A673 (cell line): ENCODE results near the gene ACTL7A. TPM values are rescaled to one million over a fixed set of nuclear protein-coding genes. Genes with fewer than 3 reads are reported as not detected.

Experiments used
- BruUV-seq: library from RNA; stranded (reverse); fragments of 400-500 nt; replicated peaks from 2 replicates; lab custom pipeline; 2021; lab: Mats Ljungman, UMichigan
- CTCF ChIA-PET: fragments of 300-600 bp; sonication (Branson Sonifier 250); formaldehyde crosslinking; loops from one replicate; lab custom pipeline; 2022; ENCODE audit warnings: antibody characterized with exemption; lab: Charles Lee
- POLR2A ChIA-PET: fragments of 300-600 bp; sonication (Branson Sonifier 250); formaldehyde crosslinking; loops from one replicate; lab custom pipeline; 2022; ENCODE audit warnings: antibody characterized with exemption; ENCODE audit not compliant: low non-redundant PET; lab: Charles Lee
- DNase-seq: peaks from one replicate; pipeline ENCODE4 v3.0.0-alpha.2; 2015; ENCODE audit warnings: low spot score
- H3K27ac ChIP-seq: fragments of 200-600 bp; sonication (generic); 2 replicates; pipeline ENCODE4 v1.5.1; 2016; ENCODE audit warnings: mixed run types, low read depth, mild to moderate bottlenecking, mixed read lengths, antibody characterized with exemption, low read length; ENCODE audit not compliant: poor library complexity, severe bottlenecking
- H3K27me3 ChIP-seq: fragments of 200-600 bp; sonication (generic); replicated peaks from 2 replicates; pipeline ENCODE4 v1.6.1; 2017; ENCODE audit warnings: mixed run types, low read depth, mild to moderate bottlenecking, mixed read lengths, antibody characterized with exemption, low read length; ENCODE audit not compliant: insufficient read depth, poor library complexity
- H3K36me3 ChIP-seq: fragments of 200-600 bp; sonication (generic); 2 replicates; pipeline ENCODE4 v1.6.1; 2016; ENCODE audit warnings: mixed run types, mild to moderate bottlenecking, mixed read lengths, antibody characterized with exemption, low read length; ENCODE audit not compliant: insufficient read depth, poor library complexity, severe bottlenecking
- H3K4me1 ChIP-seq: fragments of 200-600 bp; sonication (generic); 2 replicates; pipeline ENCODE4 v1.6.1; 2017; ENCODE audit warnings: mixed run types, mild to moderate bottlenecking, mixed read lengths, antibody characterized with exemption, low read length; ENCODE audit not compliant: insufficient read depth, poor library complexity, severe bottlenecking
- H3K4me3 ChIP-seq: fragments of 200-600 bp; sonication (generic); 2 replicates; pipeline ENCODE4 v1.5.1; 2016; ENCODE audit warnings: low read depth, mixed run types, mild to moderate bottlenecking, mixed read lengths, low read length; ENCODE audit not compliant: poor library complexity, severe bottlenecking
- H3K9me3 ChIP-seq: fragments of 200-600 bp; sonication (generic); 2 replicates; pipeline ENCODE4 v1.6.1; 2016; ENCODE audit warnings: mixed run types, low read depth, mild to moderate bottlenecking, mixed read lengths, antibody characterized with exemption, low read length; ENCODE audit not compliant: poor library complexity, severe bottlenecking
- EZH2 ChIP-seq: fragments of 200-600 bp; sonication (generic); IDR thresholded peaks from 2 replicates; pipeline ENCODE4 v1.6.1; 2017; ENCODE audit warnings: borderline replicate concordance, low read depth, mild to moderate bottlenecking, mixed read lengths, antibody characterized with exemption, low read length; ENCODE audit not compliant: poor library complexity, severe bottlenecking
- intact Hi-C: fragments of 100-400 bp; cut with micrococcal nuclease; formaldehyde crosslinking; loops from one replicate; pipeline ENCODE4 v1.10.0; 2022; ENCODE audit not compliant: unreplicated experiment
- total RNA-seq: library from RNA; stranded (reverse); gene quantifications from 2 replicates; pipeline ENCODE4 v1.2.3, GENCODE V29; 2021
- TF ChIP-seq, protein P1 (sequence below): fragments of 300-800, 200-600 bp; sonication (generic); conservative IDR thresholded peaks from 2 replicates; pipeline ENCODE4 v1.5.1; 2017; ENCODE audit warnings: low read depth, mild to moderate bottlenecking, antibody characterized with exemption, low read length, moderate library complexity, mixed read lengths

ACTL7A gene
- total RNA-seq, 1 experiment from 2014 or later = not detected

DNA sequence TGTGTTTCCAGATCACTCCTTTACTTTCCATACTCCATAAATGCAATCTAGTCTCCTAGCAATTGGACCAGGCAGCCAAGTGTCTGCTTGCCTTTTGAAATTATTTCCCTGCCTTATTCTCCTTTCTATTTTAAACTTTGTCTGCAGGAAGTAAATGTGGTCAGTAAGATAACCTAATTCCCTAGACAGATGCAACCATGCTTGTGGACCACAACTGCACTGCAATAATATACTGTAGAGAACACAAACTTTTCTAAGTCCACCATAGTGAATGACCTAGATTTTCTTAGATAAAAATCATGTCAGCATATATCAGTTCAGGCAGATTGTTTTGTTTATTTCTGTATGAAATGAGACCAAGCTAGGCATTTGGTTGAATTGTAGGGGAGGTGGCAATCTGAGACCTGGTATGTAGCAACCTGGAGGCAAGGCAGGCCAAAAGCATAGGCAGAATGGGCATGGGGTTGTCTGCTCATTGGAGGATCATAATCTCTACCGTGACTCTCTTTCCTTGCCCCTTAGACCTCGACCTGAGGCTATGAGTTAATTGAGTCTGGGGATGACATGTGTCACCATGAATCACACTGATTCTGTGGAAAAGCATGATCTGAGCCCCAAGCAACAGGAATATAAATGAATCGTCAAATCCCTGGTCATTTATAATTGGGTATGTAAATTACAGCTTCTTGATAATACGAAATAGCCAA, 27.0 kb upstream of the ACTL7A start:
- CTCF ChIA-PET = no interaction called here
- POLR2A ChIA-PET = no interaction called here
- no peaks in the 10 kb centered on the region for H3K9me3 ChIP-seq
- no peak for TF ChIP-seq EZH2
- TF ChIP-seq, protein P1, sequence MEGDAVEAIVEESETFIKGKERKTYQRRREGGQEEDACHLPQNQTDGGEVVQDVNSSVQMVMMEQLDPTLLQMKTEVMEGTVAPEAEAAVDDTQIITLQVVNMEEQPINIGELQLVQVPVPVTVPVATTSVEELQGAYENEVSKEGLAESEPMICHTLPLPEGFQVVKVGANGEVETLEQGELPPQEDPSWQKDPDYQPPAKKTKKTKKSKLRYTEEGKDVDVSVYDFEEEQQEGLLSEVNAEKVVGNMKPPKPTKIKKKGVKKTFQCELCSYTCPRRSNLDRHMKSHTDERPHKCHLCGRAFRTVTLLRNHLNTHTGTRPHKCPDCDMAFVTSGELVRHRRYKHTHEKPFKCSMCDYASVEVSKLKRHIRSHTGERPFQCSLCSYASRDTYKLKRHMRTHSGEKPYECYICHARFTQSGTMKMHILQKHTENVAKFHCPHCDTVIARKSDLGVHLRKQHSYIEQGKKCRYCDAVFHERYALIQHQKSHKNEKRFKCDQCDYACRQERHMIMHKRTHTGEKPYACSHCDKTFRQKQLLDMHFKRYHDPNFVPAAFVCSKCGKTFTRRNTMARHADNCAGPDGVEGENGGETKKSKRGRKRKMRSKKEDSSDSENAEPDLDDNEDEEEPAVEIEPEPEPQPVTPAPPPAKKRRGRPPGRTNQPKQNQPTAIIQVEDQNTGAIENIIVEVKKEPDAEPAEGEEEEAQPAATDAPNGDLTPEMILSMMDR = no peak
- no peak overlapping the region for H3K27ac ChIP-seq
- H3K27me3 ChIP-seq = no peaks in the 10 kb centered on the region
- H3K4me3 ChIP-seq = no peak overlapping the region
- H3K36me3 ChIP-seq = no peaks in the 10 kb centered on the region
- H3K4me1 ChIP-seq = no peaks in the 10 kb centered on the region
- intact Hi-C loops = no loop called here
- no peak for DNase-seq
- no TSS peak for BruUV-seq

DNA sequence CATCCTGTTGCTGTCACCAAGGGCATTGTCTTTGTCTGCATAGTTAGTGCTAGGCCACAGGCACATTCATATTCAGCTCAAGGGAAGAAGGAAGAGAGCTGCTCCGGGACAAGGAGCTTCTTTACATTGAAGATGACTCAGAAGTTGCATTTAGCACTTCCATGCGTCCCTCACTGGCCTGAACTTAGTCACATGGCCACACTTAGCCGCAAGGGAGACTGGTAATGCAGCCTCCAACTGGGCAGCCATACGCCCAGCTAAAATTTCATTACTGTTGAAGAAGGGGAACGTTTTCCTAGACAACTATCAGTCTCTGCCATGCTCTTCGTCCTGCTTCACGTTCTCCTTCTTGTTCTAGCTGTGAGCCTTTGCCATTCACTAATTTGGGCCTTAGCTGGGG, 26.2 kb upstream of the ACTL7A start:
- TF ChIP-seq, protein P1 = no peak
- TF ChIP-seq EZH2 = no peak
- H3K4me1 ChIP-seq = no peaks in the 10 kb centered on the region
- H3K4me3 ChIP-seq = no peak overlapping the region
- CTCF ChIA-PET = interaction anchor here (0.6 kb wide), 1 partner anchor 399 kb away, joined by 3 read pairs; no protein-coding TSS in a partner anchor
- no peaks in the 10 kb centered on the region for H3K36me3 ChIP-seq
- BruUV-seq = no TSS peak
- DNase-seq = no peak
- POLR2A ChIA-PET = no interaction called here
- intact Hi-C loops = no loop called here
- H3K27ac ChIP-seq = no peak overlapping the region
- no peaks in the 10 kb centered on the region for H3K27me3 ChIP-seq
- H3K9me3 ChIP-seq = no peaks in the 10 kb centered on the region

DNA sequence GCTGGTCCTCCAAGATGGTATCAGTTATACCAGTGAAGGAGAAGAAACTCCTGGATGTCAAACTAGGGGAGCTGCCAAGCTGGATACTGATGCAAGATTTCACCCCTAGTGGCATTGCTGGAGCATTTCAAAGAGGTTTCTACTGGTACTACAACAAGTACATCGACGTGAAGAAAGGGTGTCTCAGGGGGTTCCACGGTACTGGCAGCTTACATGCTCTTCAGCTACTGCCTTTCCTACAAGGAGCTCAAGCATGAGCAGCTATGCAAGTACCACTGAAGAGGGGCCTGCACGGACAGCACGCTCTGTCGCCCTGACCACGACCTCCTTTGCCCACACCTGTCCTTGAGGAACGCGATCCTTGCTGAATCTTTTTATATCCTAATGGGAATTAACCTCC, 25.7 kb upstream of the ACTL7A start:
- intact Hi-C loops = no loop called here
- ChIA-PET CTCF (interaction anchor here (0.6 kb wide), 2 partner anchors 399 to 1299 kb away, joined by 3 read pairs; no protein-coding TSS in a partner anchor), POLR2A (no interaction called here)
- DNase-seq = no peak
- Histone ChIP-seq H3K27ac (no peak overlapping the region), H3K36me3 (no peaks in the 10 kb centered on the region), H3K9me3 (no peaks in the 10 kb centered on the region), H3K4me1 (no peaks in the 10 kb centered on the region), H3K27me3 (no peaks in the 10 kb centered on the region), H3K4me3 (no peak overlapping the region)
- no peak for TF ChIP-seq EZH2
- TF ChIP-seq, protein P1 = no peak
- no TSS peak for BruUV-seq
